H9 (cell line): Measurements from ENCODE around the gene TRAPPC2L. TPM values are rescaled to one million over a fixed set of nuclear protein-coding genes. Genes with fewer than 3 reads are reported as not detected.

Source experiments
- DNase-seq: peaks from one replicate; pipeline ENCODE4 v3.0.0-alpha.2; 2017
- H2AFZ ChIP-seq: one replicate; pipeline ENCODE4 v1.6.1; 2013; ENCODE audit warnings: mild to moderate bottlenecking, low read length, control low read depth, moderate library complexity
- H2AK5ac ChIP-seq: 2 replicates; pipeline ENCODE4 v1.6.1; 2013; ENCODE audit warnings: low read length, control low read depth, mixed read lengths; ENCODE audit not compliant: insufficient read length
- H2BK120ac ChIP-seq: one replicate; pipeline ENCODE4 v1.6.1; 2013; ENCODE audit warnings: low read depth, mild to moderate bottlenecking, low read length, control low read depth, inconsistent platforms; ENCODE audit not compliant: poor library complexity, severe bottlenecking
- H2BK12ac ChIP-seq: 2 replicates; pipeline ENCODE4 v1.6.1; 2013; ENCODE audit warnings: low read length, control low read depth, mixed read lengths, low read depth; ENCODE audit not compliant: insufficient read length
- H2BK15ac ChIP-seq: 2 replicates; pipeline ENCODE4 v1.6.1; 2013; ENCODE audit warnings: low read depth, low read length, control low read depth
- H2BK20ac ChIP-seq: one replicate; pipeline ENCODE4 v1.6.1; 2013; ENCODE audit warnings: low read depth, mild to moderate bottlenecking, low read length, control low read depth, inconsistent platforms; ENCODE audit not compliant: poor library complexity, severe bottlenecking
- H2BK5ac ChIP-seq: 2 replicates; pipeline ENCODE4 v1.6.1; 2013; ENCODE audit warnings: low read length, control low read depth, mixed read lengths; ENCODE audit not compliant: insufficient read length
- H3K14ac ChIP-seq: 2 replicates; pipeline ENCODE4 v1.6.1; 2013; ENCODE audit warnings: low read length, control low read depth; ENCODE audit not compliant: insufficient read depth
- H3K18ac ChIP-seq: 2 replicates; pipeline ENCODE4 v1.6.1; 2013; ENCODE audit warnings: low read depth, mild to moderate bottlenecking, mixed read lengths, low read length, control low read depth; ENCODE audit not compliant: insufficient read length
- H3K23ac ChIP-seq: 2 replicates; pipeline ENCODE4 v1.6.1; 2013; ENCODE audit warnings: low read length, control low read depth, mixed read lengths, low read depth; ENCODE audit not compliant: insufficient read length
- H3K23me2 ChIP-seq: 2 replicates; pipeline ENCODE4 v1.6.1; 2013; ENCODE audit warnings: low read depth, mild to moderate bottlenecking, mixed read lengths, low read length, control low read depth; ENCODE audit not compliant: insufficient read length, poor library complexity, severe bottlenecking
- H3K27ac ChIP-seq: 2 replicates; pipeline ENCODE4 v1.5.1; 2013; ENCODE audit warnings: low read length, control low read depth, mixed read lengths, low read depth; ENCODE audit not compliant: insufficient read length
- H3K27me3 ChIP-seq: 2 replicates; pipeline ENCODE4 v1.6.1; 2013; ENCODE audit warnings: low read length, control low read depth, inconsistent platforms; ENCODE audit not compliant: insufficient read depth
- H3K4ac ChIP-seq: 2 replicates; pipeline ENCODE4 v1.6.1; 2013; ENCODE audit warnings: low read depth, mild to moderate bottlenecking, control low read depth, inconsistent platforms, low read length, moderate library complexity
- H3K4me1 ChIP-seq: 2 replicates; pipeline ENCODE4 v1.6.1; 2013; ENCODE audit warnings: low read length, control low read depth, inconsistent platforms; ENCODE audit not compliant: insufficient read depth
- H3K4me2 ChIP-seq: 2 replicates; pipeline ENCODE4 v1.6.1; 2013; ENCODE audit warnings: low read length, control low read depth, mixed read lengths; ENCODE audit not compliant: insufficient read length, insufficient read depth
- H3K56ac ChIP-seq: 2 replicates; pipeline ENCODE4 v1.6.1; 2013; ENCODE audit warnings: low read depth, mild to moderate bottlenecking, mixed read lengths, low read length, control low read depth; ENCODE audit not compliant: insufficient read length
- H3K79me1 ChIP-seq: 2 replicates; pipeline ENCODE4 v1.6.1; 2013; ENCODE audit warnings: low read depth, mild to moderate bottlenecking, moderate library complexity, low read length, control low read depth, inconsistent platforms; ENCODE audit not compliant: insufficient read depth, poor library complexity, severe bottlenecking
- H3K79me2 ChIP-seq: 2 replicates; pipeline ENCODE4 v1.6.1; 2013; ENCODE audit warnings: low read length, control low read depth, inconsistent platforms; ENCODE audit not compliant: insufficient read depth
- H3K9ac ChIP-seq: 2 replicates; pipeline ENCODE4 v1.6.1; 2013; ENCODE audit warnings: low read length, control low read depth, mixed read lengths; ENCODE audit not compliant: insufficient read length; ENCODE audit errors: extremely low read depth
- H3K9me3 ChIP-seq: one replicate; pipeline ENCODE4 v1.6.1; 2013; ENCODE audit warnings: low read depth, low read length, inconsistent platforms; ENCODE audit not compliant: control insufficient read depth
- H3T11ph ChIP-seq: one replicate; pipeline ENCODE4 v1.6.1; 2013; ENCODE audit warnings: mild to moderate bottlenecking, low read length, control low read depth, inconsistent platforms
- H4K20me1 ChIP-seq: one replicate; pipeline ENCODE4 v1.6.1; 2013; ENCODE audit not compliant: control insufficient read depth, insufficient read length, insufficient read depth
- H4K5ac ChIP-seq: 2 replicates; pipeline ENCODE4 v1.6.1; 2013; ENCODE audit warnings: low read depth, mild to moderate bottlenecking, mixed read lengths, low read length, control low read depth; ENCODE audit not compliant: insufficient read length
- H4K8ac ChIP-seq: replicated peaks from 2 replicates; pipeline ENCODE4 v1.6.1; 2013; ENCODE audit warnings: low read length, control low read depth, mixed read lengths, low read depth; ENCODE audit not compliant: insufficient read length
- H4K91ac ChIP-seq: 2 replicates; pipeline ENCODE4 v1.6.1; 2013; ENCODE audit warnings: low read depth, mild to moderate bottlenecking, moderate library complexity, mixed read lengths, low read length, control low read depth; ENCODE audit not compliant: insufficient read length
- H3K27ac Mint-ChIP-seq, 3 experiments: 2 replicates in 2 of 3; 3 replicates in 1 of 3; pipeline ENCODE4 v1.8.0; 2020 to 2021; ENCODE audit warnings: mixed read lengths in 3 of 3, mild to moderate bottlenecking in 1 of 3, moderate library complexity in 1 of 3
- H3K27me3 Mint-ChIP-seq: 2 replicates; pipeline ENCODE4 v1.8.0; 2021; ENCODE audit warnings: low read depth, mild to moderate bottlenecking, moderate library complexity, mixed read lengths
- H3K36me3 Mint-ChIP-seq, 3 experiments: 2 replicates in 2 of 3; 3 replicates in 1 of 3; pipeline ENCODE4 v1.8.0; 2020 to 2021; ENCODE audit warnings: low read depth in 3 of 3, mixed read lengths in 3 of 3; ENCODE audit not compliant: insufficient read depth in 1 of 3
- H3K4me1 Mint-ChIP-seq, 2 experiments: 2 replicates each; pipeline ENCODE4 v1.8.0; 2020; ENCODE audit warnings: mixed read lengths in 2 of 2
- H3K4me3 Mint-ChIP-seq, 2 experiments: 2 replicates in 1 of 2; 3 replicates in 1 of 2; pipeline ENCODE4 v1.8.0; 2020 to 2021; ENCODE audit warnings: mild to moderate bottlenecking in 2 of 2, mixed read lengths in 2 of 2, moderate library complexity in 1 of 2
- H3K9me3 Mint-ChIP-seq, 2 experiments: 2 replicates in 1 of 2; 3 replicates in 1 of 2; pipeline ENCODE4 v1.8.0; 2020; ENCODE audit warnings: mild to moderate bottlenecking in 2 of 2, mixed read lengths in 2 of 2, moderate library complexity in 1 of 2
- WGBS: extraction: QIAGEN DNeasy Blood & Tissue Kit; methylation state at CpG from one replicate; pipeline ENCODE4 v1.1.7; 2013; ENCODE audit warnings: missing lambda C conversion rate, low lambda C conversion rate, mixed read lengths; ENCODE audit not compliant: insufficient read length; ENCODE audit errors: extremely low coverage; 5-methylcytosine and 5-hydroxymethylcytosine counted together
- total RNA-seq: library from RNA; stranded (reverse); gene quantifications from 2 replicates; pipeline ENCODE4 v1.2.1, GENCODE V29; 2021
- TF ChIP-seq, protein P1 (sequence below): fragments of 200-600 bp; sonication (generic); conservative IDR thresholded peaks from 3 replicates; pipeline ENCODE4 v1.8.0; 2021; ENCODE audit warnings: antibody characterized with exemption, mild to moderate bottlenecking

The TRAPPC2L gene
- total RNA-seq, 1 experiment from 2014 or later, result 90.3 TPM

DNA sequence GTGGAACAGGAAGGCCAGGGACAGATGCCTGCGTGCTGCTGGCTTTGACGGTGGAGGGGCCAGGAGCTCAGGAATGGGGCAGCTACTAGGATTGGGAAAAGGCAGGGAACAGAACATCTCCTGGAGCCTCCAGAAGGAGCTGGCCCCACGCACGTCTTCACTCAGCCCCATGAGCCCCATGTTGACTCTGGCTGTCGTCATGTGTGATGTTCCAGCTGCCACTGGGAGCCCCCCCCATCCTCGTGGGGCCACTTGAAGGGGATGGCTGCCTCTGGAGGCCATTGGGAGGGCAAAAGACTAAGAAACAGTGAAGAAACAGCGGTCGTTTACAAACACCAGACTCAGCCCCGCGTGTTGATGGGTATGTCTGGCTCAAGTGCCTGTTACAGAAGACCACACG is 26.7 kb upstream of the TRAPPC2L start:
- H3K27ac ChIP-seq, result no peak overlapping the region
- no peaks in the 10 kb centered on the region for H3K23me2 ChIP-seq
- WGBS, result no CpG with 5 or more reads among the region's 11 CpGs
- no peak overlapping the region for H2BK120ac ChIP-seq
- H2AFZ ChIP-seq, result no peak overlapping the region
- H4K91ac ChIP-seq, result no peak overlapping the region
- no peak overlapping the region for H4K5ac ChIP-seq
- H3K9ac ChIP-seq, result no peak overlapping the region
- H2BK20ac ChIP-seq, result no peak overlapping the region
- TF ChIP-seq, protein P1, sequence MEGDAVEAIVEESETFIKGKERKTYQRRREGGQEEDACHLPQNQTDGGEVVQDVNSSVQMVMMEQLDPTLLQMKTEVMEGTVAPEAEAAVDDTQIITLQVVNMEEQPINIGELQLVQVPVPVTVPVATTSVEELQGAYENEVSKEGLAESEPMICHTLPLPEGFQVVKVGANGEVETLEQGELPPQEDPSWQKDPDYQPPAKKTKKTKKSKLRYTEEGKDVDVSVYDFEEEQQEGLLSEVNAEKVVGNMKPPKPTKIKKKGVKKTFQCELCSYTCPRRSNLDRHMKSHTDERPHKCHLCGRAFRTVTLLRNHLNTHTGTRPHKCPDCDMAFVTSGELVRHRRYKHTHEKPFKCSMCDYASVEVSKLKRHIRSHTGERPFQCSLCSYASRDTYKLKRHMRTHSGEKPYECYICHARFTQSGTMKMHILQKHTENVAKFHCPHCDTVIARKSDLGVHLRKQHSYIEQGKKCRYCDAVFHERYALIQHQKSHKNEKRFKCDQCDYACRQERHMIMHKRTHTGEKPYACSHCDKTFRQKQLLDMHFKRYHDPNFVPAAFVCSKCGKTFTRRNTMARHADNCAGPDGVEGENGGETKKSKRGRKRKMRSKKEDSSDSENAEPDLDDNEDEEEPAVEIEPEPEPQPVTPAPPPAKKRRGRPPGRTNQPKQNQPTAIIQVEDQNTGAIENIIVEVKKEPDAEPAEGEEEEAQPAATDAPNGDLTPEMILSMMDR, result no peak
- H2AK5ac ChIP-seq, result no peak overlapping the region
- no peaks in the 10 kb centered on the region for H3K4me1 ChIP-seq
- no peak overlapping the region for H3T11ph ChIP-seq
- no peak overlapping the region for H3K4me2 ChIP-seq
- no peak overlapping the region for H4K8ac ChIP-seq
- H2BK12ac ChIP-seq, result no peak overlapping the region
- no peak overlapping the region for H3K18ac ChIP-seq
- Mint-ChIP-seq H3K4me3 (no peak overlapping the region; a peak in 1 of 5 replicates), H3K4me1 (no peaks in the 10 kb centered on the region), H3K9me3 (no peaks in the 10 kb centered on the region), H3K36me3 (peaks cover 0 to 5% (median 2%) of the 10 kb centered on the region in 3 experiments; a peak in 3 of 7 replicates), H3K27ac (no peak overlapping the region), H3K27me3 (no peaks in the 10 kb centered on the region)
- no peak overlapping the region for H3K23ac ChIP-seq
- H2BK15ac ChIP-seq, result no peak overlapping the region
- no peaks in the 10 kb centered on the region for H3K79me2 ChIP-seq
- H3K4ac ChIP-seq, result no peak overlapping the region
- H4K20me1 ChIP-seq, result no peaks in the 10 kb centered on the region
- no peak overlapping the region for H3K14ac ChIP-seq
- no peaks in the 10 kb centered on the region for H3K9me3 ChIP-seq
- no peaks in the 10 kb centered on the region for H3K79me1 ChIP-seq
- H3K27me3 ChIP-seq, result no peaks in the 10 kb centered on the region
- no peak overlapping the region for H2BK5ac ChIP-seq
- H3K56ac ChIP-seq, result no peak overlapping the region
- no peak for DNase-seq
